WERI-Rb-1 (cell line): ENCODE data around the gene SPATA31D3.

ENCODE experiments used
- DNase-seq: peaks from one replicate; pipeline ENCODE4 v3.0.0-alpha.2; 2020
- H3K27ac ChIP-seq: fragments of 250-450 bp; sonication (Bioruptor Pico); 2 replicates; pipeline ENCODE4 v1.5.1; 2020; ENCODE audit warnings: mild to moderate bottlenecking, moderate library complexity
- H3K27me3 ChIP-seq: fragments of 250-450 bp; sonication (Bioruptor Pico); 2 replicates; pipeline ENCODE4 v1.5.1; 2021; ENCODE audit warnings: mild to moderate bottlenecking, low read depth, moderate library complexity; ENCODE audit not compliant: insufficient read depth, severe bottlenecking
- H3K36me3 ChIP-seq: fragments of 250-450 bp; sonication (Bioruptor Pico); 2 replicates; pipeline ENCODE4 v1.5.1; 2020; ENCODE audit warnings: mild to moderate bottlenecking, moderate library complexity
- H3K4me3 ChIP-seq: 2 replicates; pipeline ENCODE4 v1.5.1; 2011; ENCODE audit warnings: low read depth, mild to moderate bottlenecking, control low read depth, low read length
- H3K9me3 ChIP-seq: fragments of 250-450 bp; sonication (Bioruptor Pico); 2 replicates; pipeline ENCODE4 v1.5.1; 2021; ENCODE audit warnings: mild to moderate bottlenecking, moderate library complexity; ENCODE audit not compliant: severe bottlenecking
- TF ChIP-seq, protein P1 (sequence below): IDR thresholded peaks from 2 replicates; pipeline ENCODE4 v1.5.1; 2011; ENCODE audit warnings: low read depth, mild to moderate bottlenecking, control low read depth, inconsistent platforms, low read length

SPATA31D3 gene

DNA sequence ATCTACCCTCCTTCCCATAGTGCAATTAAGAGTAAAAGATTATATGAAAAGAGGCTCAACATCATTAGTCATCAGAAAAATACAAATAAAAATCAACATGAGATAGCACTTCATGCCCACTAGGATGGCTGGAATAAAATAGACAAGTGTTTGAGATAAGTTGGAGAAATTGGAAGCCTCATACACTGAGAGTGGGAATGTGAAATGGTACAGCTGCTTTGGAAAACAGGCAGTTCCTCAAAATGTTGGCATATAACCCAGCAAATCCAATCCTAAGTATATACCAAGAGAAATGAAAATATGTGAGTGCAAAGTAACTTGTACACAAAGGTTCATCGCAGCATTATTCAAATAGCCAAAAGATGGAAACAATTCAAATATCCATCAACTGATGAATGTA lies 9.8 kb downstream of the SPATA31D3 start:
- Histone ChIP-seq H3K36me3 (no peaks in the 10 kb centered on the region), H3K9me3 (peaks cover 21% of the 10 kb centered on the region), H3K27ac (no peak overlapping the region), H3K27me3 (no peaks in the 10 kb centered on the region), H3K4me3 (no peak overlapping the region)
- DNase-seq, result no peak
- TF ChIP-seq, protein P1, sequence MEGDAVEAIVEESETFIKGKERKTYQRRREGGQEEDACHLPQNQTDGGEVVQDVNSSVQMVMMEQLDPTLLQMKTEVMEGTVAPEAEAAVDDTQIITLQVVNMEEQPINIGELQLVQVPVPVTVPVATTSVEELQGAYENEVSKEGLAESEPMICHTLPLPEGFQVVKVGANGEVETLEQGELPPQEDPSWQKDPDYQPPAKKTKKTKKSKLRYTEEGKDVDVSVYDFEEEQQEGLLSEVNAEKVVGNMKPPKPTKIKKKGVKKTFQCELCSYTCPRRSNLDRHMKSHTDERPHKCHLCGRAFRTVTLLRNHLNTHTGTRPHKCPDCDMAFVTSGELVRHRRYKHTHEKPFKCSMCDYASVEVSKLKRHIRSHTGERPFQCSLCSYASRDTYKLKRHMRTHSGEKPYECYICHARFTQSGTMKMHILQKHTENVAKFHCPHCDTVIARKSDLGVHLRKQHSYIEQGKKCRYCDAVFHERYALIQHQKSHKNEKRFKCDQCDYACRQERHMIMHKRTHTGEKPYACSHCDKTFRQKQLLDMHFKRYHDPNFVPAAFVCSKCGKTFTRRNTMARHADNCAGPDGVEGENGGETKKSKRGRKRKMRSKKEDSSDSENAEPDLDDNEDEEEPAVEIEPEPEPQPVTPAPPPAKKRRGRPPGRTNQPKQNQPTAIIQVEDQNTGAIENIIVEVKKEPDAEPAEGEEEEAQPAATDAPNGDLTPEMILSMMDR, result no peak

DNA sequence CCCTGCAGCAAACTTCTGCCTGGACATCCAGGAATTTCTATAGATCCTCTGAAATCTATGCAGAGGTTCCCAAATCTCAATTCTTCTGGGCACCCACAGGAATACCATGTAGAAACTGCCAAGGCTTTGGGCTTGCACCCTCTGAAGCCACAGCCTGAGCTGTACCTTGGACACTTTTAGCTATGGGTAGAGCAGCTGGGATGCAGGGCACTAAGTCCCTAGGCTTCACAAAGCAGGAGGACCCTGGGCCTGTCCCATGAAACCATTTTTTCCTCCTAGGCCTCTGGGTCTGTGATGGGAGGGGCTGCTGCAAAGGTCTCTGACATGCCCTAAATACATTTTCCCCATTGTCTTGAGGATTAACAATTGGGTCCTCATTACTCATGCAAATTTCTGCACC lies 12.3 kb downstream of the SPATA31D3 start:
- TF ChIP-seq, protein P1, result no peak
- H3K36me3 ChIP-seq, result no peaks in the 10 kb centered on the region
- no peak overlapping the region for H3K4me3 ChIP-seq

GRCh38 chr9:81964218-81965171 lies 21.2 kb downstream of the SPATA31D3 start:
- H3K27ac ChIP-seq, result no peak overlapping the region
- TF ChIP-seq, protein P1, result no peak
- H3K27me3 ChIP-seq, result no peaks in the 10 kb centered on the region
- H3K4me3 ChIP-seq, result no peak overlapping the region
- DNase-seq, result no peak
- no peaks in the 10 kb centered on the region for H3K9me3 ChIP-seq
- no peaks in the 10 kb centered on the region for H3K36me3 ChIP-seq

More for the DNA sequence above, 12.3 kb downstream of the SPATA31D3 start:
- Histone ChIP-seq H3K9me3 (peaks cover 21% of the 10 kb centered on the region), H3K27me3 (no peaks in the 10 kb centered on the region), H3K27ac (no peak overlapping the region)
- no peak for DNase-seq

GRCh38 chr9:81968026-81968425 lies 24.7 kb downstream of the SPATA31D3 start:
- no peak overlapping the region for H3K4me3 ChIP-seq
- TF ChIP-seq, protein P1, result no peak
- no peaks in the 10 kb centered on the region for H3K27me3 ChIP-seq
- DNase-seq, result no peak
- no peak overlapping the region for H3K27ac ChIP-seq
- H3K36me3 ChIP-seq, result no peaks in the 10 kb centered on the region
- H3K9me3 ChIP-seq, result no peaks in the 10 kb centered on the region

DNA sequence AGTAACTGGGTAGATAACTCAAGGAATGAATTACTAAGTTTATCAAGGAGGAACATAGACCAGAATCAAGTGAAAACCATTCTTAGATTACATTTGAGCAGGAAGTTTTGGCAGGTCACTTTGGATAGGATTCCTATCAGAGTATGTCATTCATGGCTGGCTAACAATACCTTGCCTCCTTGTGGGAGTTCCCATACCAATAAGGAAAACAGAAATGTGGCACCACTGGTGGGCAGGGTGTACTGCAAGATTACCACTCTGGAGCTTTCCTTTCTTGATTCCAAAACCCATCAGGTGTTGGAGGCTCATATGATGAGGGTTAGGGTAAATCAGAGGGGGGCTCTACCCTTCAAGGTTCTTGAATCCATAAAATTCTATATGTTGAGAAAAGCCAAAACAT lies 26.7 kb downstream of the SPATA31D3 start:
- Histone ChIP-seq H3K27ac (no peak overlapping the region), H3K36me3 (no peaks in the 10 kb centered on the region), H3K9me3 (no peaks in the 10 kb centered on the region), H3K4me3 (no peak overlapping the region), H3K27me3 (no peaks in the 10 kb centered on the region)
- TF ChIP-seq, protein P1, result no peak
- DNase-seq, result no peak
